ENCODE measurements around the gene EBNA1BP2. TPM values are rescaled to one million over a fixed set of nuclear protein-coding genes. Genes with fewer than 3 reads are reported as not detected.
"Not testable (repeated sequence)": the region's sequence is repeated elsewhere in the genome, so short reads cannot be mapped to it uniquely, and the experiment has no call there.

EBNA1BP2 gene
- total RNA-seq, 1 donor from 2014 or later: 28.1 TPM

- H3K27me3 ChIP-seq: peaks cover 35% of the 10 kb centered on the region
- H3K27ac ChIP-seq: no peak overlapping the region
- H3K4me1 ChIP-seq: peaks cover 10% of the 10 kb centered on the region
- ATAC-seq (peak; percentile 93), DNase-seq (peak; percentile 89)
- peak overlapping the region; percentile 30 for H3K4me3 ChIP-seq
- H3K9me3 ChIP-seq: no peaks in the 10 kb centered on the region
- H3K36me3 ChIP-seq: no peaks in the 10 kb centered on the region
- intact Hi-C loops (cut with DNase I): no loop called here
- no peak for TF ChIP-seq CTCF (IDR thresholded peaks at IDR 0.05)
These were observed 24.3 kb downstream of the EBNA1BP2 start for GRCh38 chr1:43147625-43148327.

GRCh38 chr1:43144237-43144636, 27.9 kb downstream of the EBNA1BP2 start:
- intact Hi-C loops (cut with DNase I): no loop called here
- Histone ChIP-seq H3K9me3 (no peaks in the 10 kb centered on the region), H3K27ac (no peak overlapping the region), H3K36me3 (no peaks in the 10 kb centered on the region), H3K4me1 (peaks cover 10% of the 10 kb centered on the region), H3K27me3 (peaks cover 8% of the 10 kb centered on the region), H3K4me3 (no peak overlapping the region)
- no peak for DNase-seq
- ATAC-seq: no peak
- no peak for TF ChIP-seq CTCF (IDR thresholded peaks at IDR 0.05)

GRCh38 chr1:43143441-43143888, 28.6 kb downstream of the EBNA1BP2 start:
- H3K27me3 ChIP-seq: peaks cover 8% of the 10 kb centered on the region
- no peaks in the 10 kb centered on the region for H3K9me3 ChIP-seq
- H3K4me1 ChIP-seq: peaks cover 10% of the 10 kb centered on the region
- no peak overlapping the region for H3K4me3 ChIP-seq
- ATAC-seq (no peak), DNase-seq (no peak)
- H3K36me3 ChIP-seq: no peaks in the 10 kb centered on the region
- intact Hi-C loops (cut with DNase I): no loop called here
- peak; percentile 9 for TF ChIP-seq CTCF (IDR thresholded peaks at IDR 0.05)
- H3K27ac ChIP-seq: no peak overlapping the region

GRCh38 chr1:43140583-43140982, 31.5 kb downstream of the EBNA1BP2 start:
- Histone ChIP-seq H3K36me3 (no peaks in the 10 kb centered on the region), H3K4me3 (no peak overlapping the region)

GRCh38 chr1:43140010-43140409, 32.1 kb downstream of the EBNA1BP2 start:
- ATAC-seq (no peak), DNase-seq (no peak)
- Histone ChIP-seq H3K27ac (no peak overlapping the region), H3K27me3 (no peaks in the 10 kb centered on the region), H3K9me3 (no peaks in the 10 kb centered on the region), H3K4me1 (no peaks in the 10 kb centered on the region), H3K36me3 (no peaks in the 10 kb centered on the region), H3K4me3 (no peak overlapping the region)
- intact Hi-C loops (cut with DNase I): no loop called here
- no peak for TF ChIP-seq CTCF (IDR thresholded peaks at IDR 0.05)

More at GRCh38 chr1:43140583-43140982, 31.5 kb downstream of the EBNA1BP2 start:
- no peak overlapping the region for H3K27ac ChIP-seq
- H3K27me3 ChIP-seq: no peaks in the 10 kb centered on the region
- H3K9me3 ChIP-seq: no peaks in the 10 kb centered on the region
- intact Hi-C loops (cut with DNase I): no loop called here
- H3K4me1 ChIP-seq: no peaks in the 10 kb centered on the region
- DNase-seq (no peak), ATAC-seq (no peak)
- no peak for TF ChIP-seq CTCF (IDR thresholded peaks at IDR 0.05)

- H3K27ac ChIP-seq; ATAC-seq; H3K9me3 ChIP-seq; H3K36me3 ChIP-seq; H3K27me3 ChIP-seq; H3K4me1 ChIP-seq; intact Hi-C loops (cut with DNase I); H3K4me3 ChIP-seq; DNase-seq: not testable (repeated sequence)
These were observed 32.8 kb downstream of the EBNA1BP2 start for GRCh38 chr1:43139295-43139694.
